Nephron (organoid): ENCODE measurements around the gene BCORL1.

Source experiments
- H3K27ac Mint-ChIP-seq, 3 experiments: 2 replicates each; pipeline ENCODE4 v1.8.0; 2020; ENCODE audit warnings: mixed read lengths in 3 of 3, mild to moderate bottlenecking in 2 of 3, moderate library complexity in 1 of 3
- H3K27me3 Mint-ChIP-seq: 2 replicates; pipeline ENCODE4 v1.8.0; 2021; ENCODE audit warnings: low read depth, mild to moderate bottlenecking, moderate library complexity, mixed read lengths
- H3K36me3 Mint-ChIP-seq: 2 replicates; pipeline ENCODE4 v1.8.0; 2020; ENCODE audit warnings: low read depth, mixed read lengths
- H3K4me1 Mint-ChIP-seq: 2 replicates; pipeline ENCODE4 v1.8.0; 2020; ENCODE audit warnings: mixed read lengths
- H3K4me3 Mint-ChIP-seq, 3 experiments: 2 replicates each; pipeline ENCODE4 v1.8.0; 2020; ENCODE audit warnings: mild to moderate bottlenecking in 3 of 3, mixed read lengths in 3 of 3, moderate library complexity in 2 of 3
- H3K9me3 Mint-ChIP-seq: 2 replicates; pipeline ENCODE4 v1.8.0; 2020; ENCODE audit warnings: mixed read lengths
- TF ChIP-seq, protein P1 (sequence below), 3 experiments: fragments of 200-600 bp; sonication (generic); IDR thresholded peaks; one replicate each; pipeline ENCODE4 v1.5.0; 2021; ENCODE audit warnings: antibody characterized with exemption in 3 of 3; ENCODE audit not compliant: unreplicated experiment in 3 of 3

BCORL1 gene

DNA sequence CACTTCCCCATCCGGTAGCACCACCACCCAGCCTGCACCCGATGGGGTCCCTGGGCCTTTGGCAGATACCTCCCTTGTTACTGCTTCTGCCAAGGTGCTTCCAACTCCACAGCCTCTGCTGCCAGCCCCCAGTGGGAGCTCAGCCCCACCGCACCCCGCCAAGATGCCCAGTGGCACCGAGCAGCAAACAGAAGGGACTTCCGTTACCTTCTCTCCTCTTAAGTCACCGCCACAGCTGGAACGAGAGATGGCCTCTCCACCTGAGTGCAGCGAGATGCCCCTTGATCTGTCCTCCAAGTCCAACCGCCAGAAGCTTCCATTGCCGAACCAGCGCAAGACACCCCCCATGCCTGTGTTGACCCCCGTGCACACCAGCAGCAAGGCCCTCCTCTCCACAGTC, 31.9 kb downstream of the BCORL1 start:
- TF ChIP-seq, protein P1, sequence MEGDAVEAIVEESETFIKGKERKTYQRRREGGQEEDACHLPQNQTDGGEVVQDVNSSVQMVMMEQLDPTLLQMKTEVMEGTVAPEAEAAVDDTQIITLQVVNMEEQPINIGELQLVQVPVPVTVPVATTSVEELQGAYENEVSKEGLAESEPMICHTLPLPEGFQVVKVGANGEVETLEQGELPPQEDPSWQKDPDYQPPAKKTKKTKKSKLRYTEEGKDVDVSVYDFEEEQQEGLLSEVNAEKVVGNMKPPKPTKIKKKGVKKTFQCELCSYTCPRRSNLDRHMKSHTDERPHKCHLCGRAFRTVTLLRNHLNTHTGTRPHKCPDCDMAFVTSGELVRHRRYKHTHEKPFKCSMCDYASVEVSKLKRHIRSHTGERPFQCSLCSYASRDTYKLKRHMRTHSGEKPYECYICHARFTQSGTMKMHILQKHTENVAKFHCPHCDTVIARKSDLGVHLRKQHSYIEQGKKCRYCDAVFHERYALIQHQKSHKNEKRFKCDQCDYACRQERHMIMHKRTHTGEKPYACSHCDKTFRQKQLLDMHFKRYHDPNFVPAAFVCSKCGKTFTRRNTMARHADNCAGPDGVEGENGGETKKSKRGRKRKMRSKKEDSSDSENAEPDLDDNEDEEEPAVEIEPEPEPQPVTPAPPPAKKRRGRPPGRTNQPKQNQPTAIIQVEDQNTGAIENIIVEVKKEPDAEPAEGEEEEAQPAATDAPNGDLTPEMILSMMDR (IDR thresholded peaks at IDR 0.05; ENCODE audit: unreplicated experiment in 3 of 3) = no peak
- H3K27me3 Mint-ChIP-seq = peaks cover 4% of the 10 kb centered on the region
- peaks cover 9% of the 10 kb centered on the region for H3K4me1 Mint-ChIP-seq
- peaks cover 58% of the 10 kb centered on the region for H3K36me3 Mint-ChIP-seq
- H3K9me3 Mint-ChIP-seq = no peaks in the 10 kb centered on the region
- no peak overlapping the region for H3K27ac Mint-ChIP-seq
- no peak overlapping the region for H3K4me3 Mint-ChIP-seq

DNA sequence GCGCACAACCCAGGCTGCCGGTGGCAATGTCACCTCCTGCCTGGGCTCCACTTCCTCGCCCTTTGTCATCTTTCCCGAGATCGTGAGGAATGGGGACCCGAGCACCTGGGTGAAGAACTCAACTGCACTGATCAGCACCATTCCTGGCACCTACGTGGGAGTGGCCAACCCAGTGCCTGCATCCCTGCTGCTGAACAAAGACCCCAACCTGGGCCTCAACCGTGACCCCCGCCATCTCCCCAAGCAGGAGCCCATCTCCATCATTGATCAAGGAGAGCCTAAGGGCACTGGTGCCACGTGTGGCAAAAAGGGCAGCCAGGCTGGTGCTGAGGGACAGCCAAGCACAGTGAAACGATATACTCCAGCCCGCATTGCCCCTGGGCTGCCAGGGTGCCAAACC, 32.3 kb downstream of the BCORL1 start:
- H3K27ac Mint-ChIP-seq = no peak overlapping the region
- no peaks in the 10 kb centered on the region for H3K9me3 Mint-ChIP-seq
- peaks cover 4% of the 10 kb centered on the region for H3K27me3 Mint-ChIP-seq
- peaks cover 55% of the 10 kb centered on the region for H3K36me3 Mint-ChIP-seq
- TF ChIP-seq, protein P1 (IDR thresholded peaks at IDR 0.05; ENCODE audit: unreplicated experiment in 3 of 3) = no peak
- H3K4me1 Mint-ChIP-seq = peaks cover 9% of the 10 kb centered on the region
- H3K4me3 Mint-ChIP-seq = no peak overlapping the region

DNA sequence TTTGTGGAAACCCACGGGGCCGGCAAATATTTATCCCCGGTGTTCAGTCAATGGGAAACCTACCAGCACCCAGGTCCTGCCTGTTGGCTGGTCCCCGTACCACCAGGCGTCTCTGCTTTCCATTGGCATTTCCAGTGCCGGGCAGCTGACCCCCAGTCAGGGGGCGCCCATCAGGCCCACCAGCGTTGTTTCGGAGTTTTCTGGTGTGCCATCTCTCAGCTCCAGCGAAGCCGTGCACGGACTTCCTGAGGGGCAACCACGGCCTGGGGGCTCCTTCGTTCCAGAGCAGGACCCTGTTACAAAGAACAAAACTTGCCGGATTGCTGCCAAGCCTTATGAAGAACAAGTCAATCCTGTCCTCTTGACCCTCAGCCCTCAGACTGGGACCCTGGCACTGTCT, 32.7 kb downstream of the BCORL1 start:
- H3K27me3 Mint-ChIP-seq = peaks cover 4% of the 10 kb centered on the region
- peaks cover 54% of the 10 kb centered on the region for H3K36me3 Mint-ChIP-seq
- no peak overlapping the region for H3K27ac Mint-ChIP-seq
- TF ChIP-seq, protein P1 (IDR thresholded peaks at IDR 0.05; ENCODE audit: unreplicated experiment in 3 of 3) = no peak
- H3K9me3 Mint-ChIP-seq = no peaks in the 10 kb centered on the region
- peaks cover 9% of the 10 kb centered on the region for H3K4me1 Mint-ChIP-seq
- no peak overlapping the region for H3K4me3 Mint-ChIP-seq

DNA sequence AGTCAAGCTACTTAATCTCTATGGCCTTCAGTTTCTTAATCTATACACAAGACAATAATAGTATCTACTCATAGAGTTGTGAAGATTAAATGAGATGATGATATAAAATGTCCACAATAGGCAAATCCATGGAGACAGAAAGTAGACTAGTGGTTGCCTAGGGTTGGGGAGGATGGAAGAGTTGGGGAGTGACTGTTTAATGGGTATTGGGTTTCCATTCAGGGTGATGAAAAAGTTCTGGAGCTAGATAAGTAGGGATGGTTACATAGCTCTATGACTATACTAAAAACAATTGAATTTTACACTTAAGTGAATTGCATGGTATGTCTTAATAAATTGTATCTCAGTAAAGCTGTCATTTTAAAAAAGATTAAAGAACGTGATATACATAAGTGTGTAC, 35.7 kb downstream of the BCORL1 start:
- TF ChIP-seq, protein P1 (IDR thresholded peaks at IDR 0.05; ENCODE audit: unreplicated experiment in 3 of 3) = no peak
- H3K4me3 Mint-ChIP-seq = no peak overlapping the region
- no peak overlapping the region for H3K27ac Mint-ChIP-seq
- H3K9me3 Mint-ChIP-seq = no peaks in the 10 kb centered on the region
- peaks cover 63% of the 10 kb centered on the region for H3K36me3 Mint-ChIP-seq
- peaks cover 9% of the 10 kb centered on the region for H3K4me1 Mint-ChIP-seq
- H3K27me3 Mint-ChIP-seq = peaks cover 4% of the 10 kb centered on the region

DNA sequence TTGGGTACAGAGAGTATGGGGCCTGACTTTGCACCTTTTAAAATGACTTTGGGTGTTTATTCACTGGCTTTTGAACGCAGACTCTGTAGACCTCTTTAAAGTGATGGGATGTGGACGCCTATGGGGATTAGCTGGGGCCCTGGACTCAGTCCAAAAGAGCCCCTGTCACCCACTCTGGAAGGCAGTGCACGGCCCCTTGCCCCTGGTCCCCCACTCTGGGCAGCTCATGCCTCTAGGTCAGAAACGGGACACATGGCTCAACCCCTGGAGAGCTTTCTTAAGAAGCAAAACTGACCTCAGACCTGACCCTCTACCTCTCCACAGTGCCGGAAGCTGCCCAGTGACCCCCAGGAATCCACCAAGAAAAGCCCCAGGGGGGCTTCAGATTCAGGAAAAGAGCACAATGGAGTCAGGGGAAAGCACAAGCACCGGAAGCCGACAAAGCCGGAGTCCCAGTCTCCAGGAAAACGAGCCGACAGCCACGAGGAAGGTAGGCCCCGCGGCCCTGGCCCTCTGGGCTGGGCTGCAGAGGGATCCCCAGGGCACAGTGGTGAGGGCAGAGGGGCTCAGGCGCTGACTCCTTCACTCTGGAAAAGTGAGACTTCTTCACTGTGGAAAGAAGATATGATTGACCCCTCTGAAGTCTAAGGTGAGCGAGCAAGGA, 38.4 kb downstream of the BCORL1 start:
- Mint-ChIP-seq H3K4me3 (no peak overlapping the region), H3K4me1 (peaks cover 9% of the 10 kb centered on the region)

More for the DNA sequence above, 38.4 kb downstream of the BCORL1 start:
- TF ChIP-seq, protein P1 (IDR thresholded peaks at IDR 0.05; ENCODE audit: unreplicated experiment in 3 of 3) = no peak
- Mint-ChIP-seq H3K36me3 (peaks cover 67% of the 10 kb centered on the region), H3K27ac (no peak overlapping the region), H3K27me3 (no peaks in the 10 kb centered on the region), H3K9me3 (no peaks in the 10 kb centered on the region)
